ENCODE results near the gene RAB9A.

DNA sequence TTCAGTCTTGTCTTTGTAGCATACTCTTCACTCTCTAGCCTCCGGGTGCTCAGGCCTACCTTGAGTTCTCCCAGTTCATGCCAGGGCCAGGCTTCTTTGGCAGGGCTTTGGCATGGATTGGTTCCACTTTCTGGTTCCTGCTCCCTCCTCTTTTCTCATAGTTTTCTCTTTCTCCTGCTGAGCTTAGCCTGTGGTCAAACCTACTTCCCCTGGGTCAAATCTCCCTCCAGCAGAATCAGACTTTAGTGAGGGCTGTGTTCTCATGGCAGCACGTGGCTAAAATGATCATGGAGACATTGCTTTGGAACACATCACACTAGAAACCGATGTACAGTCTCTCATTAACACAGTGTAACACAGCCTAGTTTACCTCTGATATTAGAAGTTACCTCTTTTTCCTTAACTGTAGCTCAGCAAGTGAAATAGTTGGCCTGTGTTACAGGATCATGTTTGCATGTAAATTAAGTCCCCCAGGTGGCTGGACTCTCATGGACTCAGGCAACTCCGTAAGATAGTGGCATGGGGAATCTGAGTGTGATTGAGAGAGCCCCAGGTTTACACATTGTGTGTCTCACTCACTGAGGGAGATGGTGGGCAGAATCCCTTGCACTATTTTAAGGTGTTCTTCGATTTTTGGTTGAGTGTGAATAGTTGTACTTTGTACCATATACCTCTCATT lies 13.3 kb downstream of the RAB9A start:
- TF ChIP-seq, protein P1, sequence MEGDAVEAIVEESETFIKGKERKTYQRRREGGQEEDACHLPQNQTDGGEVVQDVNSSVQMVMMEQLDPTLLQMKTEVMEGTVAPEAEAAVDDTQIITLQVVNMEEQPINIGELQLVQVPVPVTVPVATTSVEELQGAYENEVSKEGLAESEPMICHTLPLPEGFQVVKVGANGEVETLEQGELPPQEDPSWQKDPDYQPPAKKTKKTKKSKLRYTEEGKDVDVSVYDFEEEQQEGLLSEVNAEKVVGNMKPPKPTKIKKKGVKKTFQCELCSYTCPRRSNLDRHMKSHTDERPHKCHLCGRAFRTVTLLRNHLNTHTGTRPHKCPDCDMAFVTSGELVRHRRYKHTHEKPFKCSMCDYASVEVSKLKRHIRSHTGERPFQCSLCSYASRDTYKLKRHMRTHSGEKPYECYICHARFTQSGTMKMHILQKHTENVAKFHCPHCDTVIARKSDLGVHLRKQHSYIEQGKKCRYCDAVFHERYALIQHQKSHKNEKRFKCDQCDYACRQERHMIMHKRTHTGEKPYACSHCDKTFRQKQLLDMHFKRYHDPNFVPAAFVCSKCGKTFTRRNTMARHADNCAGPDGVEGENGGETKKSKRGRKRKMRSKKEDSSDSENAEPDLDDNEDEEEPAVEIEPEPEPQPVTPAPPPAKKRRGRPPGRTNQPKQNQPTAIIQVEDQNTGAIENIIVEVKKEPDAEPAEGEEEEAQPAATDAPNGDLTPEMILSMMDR (conservative IDR thresholded peaks at IDR 0.05; ENCODE audit: low read length), result no peak
- TF ChIP-seq EZH2phosphoT487 (IDR thresholded peaks at IDR 0.05; ENCODE audit: borderline replicate concordance, low read depth, low read length), result no peak

All from OCI-LY7 (cell line).